Caki2 (cell line): Measurements from ENCODE around the gene CAV3. TPM values are rescaled to one million over a fixed set of nuclear protein-coding genes. Genes with fewer than 3 reads are reported as not detected.
A peak's percentile ranks its signal among the peaks of the same experiment; 100 is the strongest.

ENCODE experiments used
- DNase-seq: peaks from one replicate; pipeline ENCODE4 v3.0.0-alpha.2; 2015; ENCODE audit warnings: low read depth
- in situ Hi-C: cut with HindIII; loops from 2 replicates; pipeline ENCODE4 v1.10.0; 2016; ENCODE audit warnings: low sequenced_read_pairs, low pct_unique_long_range_greater_than_20kb, mixed read lengths
- total RNA-seq: library from RNA; depleted of rRNA; stranded (reverse); fragments of >200 nt; shearing (Covaris generic); gene quantifications from 2 replicates; pipeline ENCODE4 v1.2.3, GENCODE V29; 2014; ENCODE audit warnings: low replicate concordance

The CAV3 gene
- total RNA-seq, 1 experiment from 2014 or later = not detected

- no peak for DNase-seq
These were observed 1.2 kb upstream of the CAV3 start for GRCh38 chr3:8732413-8732812.

GRCh38 chr3:8734137-8734878 is 706 bp downstream of the CAV3 start:
- in situ Hi-C loops = no loop called here
- DNase-seq = no peak

More at GRCh38 chr3:8732413-8732812, 1.2 kb upstream of the CAV3 start:
- in situ Hi-C loops = no loop called here

- in situ Hi-C loops = no loop called here
- DNase-seq = no peak
These were observed 1.3 kb downstream of the CAV3 start for GRCh38 chr3:8734908-8735307.

- in situ Hi-C loops = no loop called here
- no peak for DNase-seq
These were observed 2.8 kb downstream of the CAV3 start for GRCh38 chr3:8736436-8736835.

GRCh38 chr3:8737301-8737700 is 3.7 kb downstream of the CAV3 start:
- in situ Hi-C loops = no loop called here
- no peak for DNase-seq

- DNase-seq = no peak
- in situ Hi-C loops = no loop called here
These were observed 4.2 kb downstream of the CAV3 start for GRCh38 chr3:8737823-8738222.

GRCh38 chr3:8738639-8739038 is 5.0 kb downstream of the CAV3 start:
- DNase-seq = no peak
- in situ Hi-C loops = no loop called here

GRCh38 chr3:8739757-8740504 is 6.3 kb downstream of the CAV3 start:
- in situ Hi-C loops = no loop called here

GRCh38 chr3:8741581-8742261 is 8.1 kb downstream of the CAV3 start:
- DNase-seq = peak; percentile 63
- in situ Hi-C loops = no loop called here

More at GRCh38 chr3:8739757-8740504, 6.3 kb downstream of the CAV3 start:
- DNase-seq = peak; percentile 72

GRCh38 chr3:8743021-8743601 is 9.5 kb downstream of the CAV3 start:
- no peak for DNase-seq
- in situ Hi-C loops = no loop called here

GRCh38 chr3:8743911-8744310 is 10.3 kb downstream of the CAV3 start:
- in situ Hi-C loops = no loop called here
- no peak for DNase-seq

GRCh38 chr3:8745619-8746370 is 12.2 kb downstream of the CAV3 start:
- in situ Hi-C loops = no loop called here
- no peak for DNase-seq

- in situ Hi-C loops = no loop called here
- DNase-seq = no peak
These were observed 13.3 kb downstream of the CAV3 start for GRCh38 chr3:8746780-8747345.

GRCh38 chr3:8749316-8749715 is 15.7 kb downstream of the CAV3 start:
- DNase-seq = no peak
- in situ Hi-C loops = no loop called here

GRCh38 chr3:8752832-8753231 is 19.2 kb downstream of the CAV3 start:
- no peak for DNase-seq
- in situ Hi-C loops = no loop called here

- in situ Hi-C loops = no loop called here
These were observed 21.5 kb downstream of the CAV3 start for GRCh38 chr3:8755097-8755496.

GRCh38 chr3:8755564-8756237 is 22.1 kb downstream of the CAV3 start:
- in situ Hi-C loops = no loop called here
- DNase-seq = no peak

More at GRCh38 chr3:8755097-8755496, 21.5 kb downstream of the CAV3 start:
- DNase-seq = no peak
